Measurements from ENCODE around the gene SLC39A11.

- TF ChIP-seq POLR2A (IDR thresholded peaks at IDR 0.05) (no peak), EP300 (IDR thresholded peaks at IDR 0.05) (no peak), CTCF (IDR thresholded peaks at IDR 0.05) (no peak)
These were observed 318.3 kb downstream of the SLC39A11 start for GRCh38 chr17:72774236-72774635.
